IMR-90 (cell line): ENCODE measurements around the gene CD84. TPM values are rescaled to one million over a fixed set of nuclear protein-coding genes. Genes with fewer than 3 reads are reported as not detected.

ENCODE experiments used
- ATAC-seq: fragments of 200-7000 bp; cut with Tn5 transposase; 2 replicates; pipeline ENCODE4 v1.9.1; 2020; ENCODE audit warnings: low read depth, mild to moderate bottlenecking, moderate library complexity
- BruUV-seq: library from RNA; stranded (reverse); fragments of 400-500 nt; replicated peaks from 2 replicates; lab custom pipeline; 2021; lab: Mats Ljungman, UMichigan
- CTCF ChIA-PET: fragments of 300-600 bp; formaldehyde crosslinking; extraction: SDS; loops from one replicate; lab custom pipeline; 2021; ENCODE audit warnings: antibody characterized with exemption; lab: Yijun Ruan, JAX
- POLR2A ChIA-PET: fragments of 300-600 bp; sonication (Branson Sonifier 250); formaldehyde crosslinking; loops from one replicate; lab custom pipeline; 2022; ENCODE audit warnings: antibody characterized with exemption; ENCODE audit not compliant: unreplicated experiment; lab: Charles Lee
- DNase-seq: peaks from one replicate; pipeline ENCODE4 v3.0.0; 2013
- H2AFZ ChIP-seq: replicated peaks from 2 replicates; pipeline ENCODE3; 2013; ENCODE audit warnings: low read length, mild to moderate bottlenecking; ENCODE audit not compliant: poor library complexity
- H2AK5ac ChIP-seq: 2 replicates; pipeline ENCODE4 v1.6.1; 2013; ENCODE audit warnings: low read depth, low read length, inconsistent platforms
- H2AK9ac ChIP-seq: replicated peaks from 2 replicates; pipeline ENCODE3; 2013; ENCODE audit warnings: mild to moderate bottlenecking, low read depth, low read length, moderate library complexity; ENCODE audit not compliant: poor library complexity
- H2BK120ac ChIP-seq: 2 replicates; pipeline ENCODE4 v1.6.1; 2013; ENCODE audit warnings: low read depth, low read length, inconsistent platforms
- H2BK15ac ChIP-seq: 3 replicates; pipeline ENCODE4 v1.6.1; 2013; ENCODE audit warnings: low read depth, low read length, inconsistent platforms
- H2BK20ac ChIP-seq: 2 replicates; pipeline ENCODE4 v1.6.1; 2013; ENCODE audit warnings: low read depth, mild to moderate bottlenecking, inconsistent platforms, low read length, moderate library complexity
- H2BK5ac ChIP-seq: 2 replicates; pipeline ENCODE4 v1.6.1; 2013; ENCODE audit warnings: mild to moderate bottlenecking, low read depth, low read length, inconsistent platforms; ENCODE audit not compliant: poor library complexity, severe bottlenecking
- H3K14ac ChIP-seq: replicated peaks from 2 replicates; pipeline ENCODE4 v1.6.1; 2013; ENCODE audit warnings: low read depth, low read length, inconsistent platforms
- H3K18ac ChIP-seq: 2 replicates; pipeline ENCODE4 v1.6.1; 2013; ENCODE audit warnings: low read depth, low read length, control low read depth
- H3K23ac ChIP-seq: 2 replicates; pipeline ENCODE4 v1.6.1; 2013; ENCODE audit warnings: low read depth, low read length, inconsistent platforms
- H3K27ac ChIP-seq: 2 replicates; pipeline ENCODE4 v1.5.1; 2013; ENCODE audit warnings: mild to moderate bottlenecking, control low read depth, low read length; ENCODE audit not compliant: insufficient read depth
- H3K27me3 ChIP-seq: 2 replicates; pipeline ENCODE4 v1.6.1; 2013; ENCODE audit warnings: low read length; ENCODE audit not compliant: control insufficient read depth, insufficient read depth
- H3K36me3 ChIP-seq: 2 replicates; pipeline ENCODE4 v1.6.1; 2013; ENCODE audit warnings: low read length, mixed read lengths; ENCODE audit not compliant: control insufficient read depth, insufficient read depth
- H3K4ac ChIP-seq: 2 replicates; pipeline ENCODE4 v1.6.1; 2013; ENCODE audit warnings: low read depth, low read length, inconsistent platforms
- H3K4me1 ChIP-seq: 2 replicates; pipeline ENCODE4 v1.6.1; 2013; ENCODE audit warnings: low read length, mixed read lengths; ENCODE audit not compliant: control insufficient read depth, insufficient read depth
- H3K4me2 ChIP-seq: 2 replicates; pipeline ENCODE4 v1.6.1; 2013; ENCODE audit warnings: low read depth, mild to moderate bottlenecking, control low read depth, low read length, moderate library complexity
- H3K4me3 ChIP-seq: 2 replicates; pipeline ENCODE4 v1.5.1; 2013; ENCODE audit warnings: low read depth, mild to moderate bottlenecking, control low read depth, low read length, moderate library complexity; ENCODE audit not compliant: insufficient read depth
- H3K56ac ChIP-seq: 2 replicates; pipeline ENCODE4 v1.6.1; 2013; ENCODE audit warnings: low read length, inconsistent platforms; ENCODE audit not compliant: insufficient read depth; ENCODE audit errors: extremely low read depth
- H3K79me1 ChIP-seq, 2 experiments: 2 replicates each; pipeline ENCODE4 v1.6.1; 2013; ENCODE audit warnings: low read length in 2 of 2, inconsistent platforms in 1 of 2, low read depth in 1 of 2
- H3K9ac ChIP-seq: 2 replicates; pipeline ENCODE4 v1.6.1; 2013; ENCODE audit warnings: low read depth, low read length, control low read depth
- H3K9me1 ChIP-seq: 2 replicates; pipeline ENCODE4 v1.6.1; 2013; ENCODE audit warnings: low read length, inconsistent platforms; ENCODE audit not compliant: insufficient read depth
- H3K9me3 ChIP-seq: 2 replicates; pipeline ENCODE4 v1.6.1; 2013; ENCODE audit warnings: low read length; ENCODE audit not compliant: control insufficient read depth, insufficient read depth
- H4K20me1 ChIP-seq: 2 replicates; pipeline ENCODE4 v1.6.1; 2013; ENCODE audit warnings: low read length, inconsistent platforms; ENCODE audit not compliant: insufficient read depth
- H4K5ac ChIP-seq: 2 replicates; pipeline ENCODE4 v1.6.1; 2013; ENCODE audit warnings: mild to moderate bottlenecking, low read depth, low read length, control low read depth
- H4K8ac ChIP-seq, 2 experiments: 2 replicates each; pipeline ENCODE4 v1.6.1; 2013; ENCODE audit warnings: low read depth in 2 of 2, low read length in 2 of 2, control low read depth in 1 of 2, inconsistent platforms in 1 of 2
- H4K91ac ChIP-seq: 2 replicates; pipeline ENCODE4 v1.6.1; 2013; ENCODE audit warnings: low read depth, low read length, inconsistent platforms; ENCODE audit not compliant: insufficient read depth
- BHLHE40 ChIP-seq: fragments of 150-350 bp; IDR thresholded peaks from 2 replicates; pipeline ENCODE4 v1.6.1; 2016; ENCODE audit warnings: mild to moderate bottlenecking, low read depth, low read length
- CEBPB ChIP-seq: IDR thresholded peaks from 2 replicates; pipeline ENCODE4 v1.6.1; 2012; ENCODE audit warnings: low read depth, low read length, improper control_type of control experiment
- CHD1 ChIP-seq: IDR thresholded peaks from 2 replicates; pipeline ENCODE4 v1.6.1; 2012; ENCODE audit warnings: low read depth, low read length, improper control_type of control experiment
- CTCF ChIP-seq: conservative IDR thresholded peaks from 2 replicates; pipeline ENCODE4 v1.5.1; 2012; ENCODE audit warnings: mild to moderate bottlenecking, low read depth, low read length, improper control_type of control experiment
- FOS ChIP-seq: fragments of 150-350 bp; IDR thresholded peaks from 2 replicates; pipeline ENCODE4 v1.6.1; 2016; ENCODE audit warnings: low read depth, low read length
- MAFK ChIP-seq: IDR thresholded peaks from 2 replicates; pipeline ENCODE4 v1.6.1; 2012; ENCODE audit warnings: low read depth, low read length, improper control_type of control experiment
- MAZ ChIP-seq: IDR thresholded peaks from 2 replicates; pipeline ENCODE4 v1.6.1; 2012; ENCODE audit warnings: low read depth, mild to moderate bottlenecking, low read length, improper control_type of control experiment, moderate library complexity, borderline replicate concordance
- MXI1 ChIP-seq: IDR thresholded peaks from 2 replicates; pipeline ENCODE4 v1.6.1; 2012; ENCODE audit warnings: low read depth, mild to moderate bottlenecking, low read length, moderate library complexity, borderline replicate concordance
- NFE2L2 ChIP-seq: fragments of 150-350 bp; IDR thresholded peaks from 2 replicates; pipeline ENCODE4 v1.6.1; 2016; ENCODE audit warnings: low read depth, mild to moderate bottlenecking, low read length
- POLR2A ChIP-seq: IDR thresholded peaks from 2 replicates; pipeline ENCODE4 v1.6.1; 2012; ENCODE audit warnings: mild to moderate bottlenecking, low read depth, low read length
- RAD21 ChIP-seq: IDR thresholded peaks from 2 replicates; pipeline ENCODE4 v1.6.1; 2012; ENCODE audit warnings: low read length, improper control_type of control experiment
- RCOR1 ChIP-seq: IDR thresholded peaks from 2 replicates; pipeline ENCODE4 v1.6.1; 2012; ENCODE audit warnings: mild to moderate bottlenecking, low read length, improper control_type of control experiment; ENCODE audit not compliant: insufficient replicate concordance
- RFX5 ChIP-seq: IDR thresholded peaks from 2 replicates; pipeline ENCODE4 v1.8.0; 2012; ENCODE audit warnings: low read depth, mild to moderate bottlenecking, low read length, moderate library complexity
- SMC3 ChIP-seq: fragments of 150-350 bp; IDR thresholded peaks from 2 replicates; pipeline ENCODE4 v1.6.1; 2016; ENCODE audit warnings: low read depth, mild to moderate bottlenecking, antibody characterized with exemption, low read length, moderate library complexity
- WGBS, 2 experiments: methylation state at CpG; one replicate each; pipeline versions ENCODE4 v1.1.5 to v1.1.7; 2013; ENCODE audit warnings: missing lambda C conversion rate in 2 of 2; ENCODE audit not compliant: insufficient read length in 1 of 2; ENCODE audit errors: extremely low coverage in 2 of 2; 5-methylcytosine and 5-hydroxymethylcytosine counted together
- dilution Hi-C: fragments of 300-500 bp; cut with HindIII; formaldehyde crosslinking; loops from one replicate; pipeline ENCODE4 v1.14.3; 2018; ENCODE audit warnings: low sequenced_read_pairs; ENCODE audit not compliant: unreplicated experiment
- in situ Hi-C: fragments of 300-500 bp; cut with MboI; formaldehyde crosslinking; loops from 3 replicates; pipeline ENCODE4 v1.14.3; 2019; ENCODE audit warnings: low sequenced_read_pairs, inconsistent platforms, mixed read lengths
- intact Hi-C: fragments of 100-400 bp; cut with micrococcal nuclease; formaldehyde crosslinking; loops from 2 replicates; pipeline ENCODE4 v1.10.0; 2022
- polyA plus RNA-seq, 3 experiments: library from polyadenylated mRNA; depleted of rRNA; stranded (reverse); fragments of >200 nt; gene quantifications; 2 replicates each; pipeline ENCODE4 v1.2.3, GENCODE V29; 2012; ENCODE audit warnings: low replicate concordance in 1 of 3
- total RNA-seq: library from RNA; depleted of rRNA; stranded (reverse); fragments of >200 nt; gene quantifications from 2 replicates; pipeline ENCODE4 v1.2.3, GENCODE V29; 2012
- TF ChIP-seq, protein P1 (sequence below): fragments of 150-350 bp; IDR thresholded peaks from 2 replicates; pipeline ENCODE4 v1.6.1; 2016; ENCODE audit warnings: low read depth, mild to moderate bottlenecking, low read length, moderate library complexity, borderline replicate concordance
- TF ChIP-seq, protein P2 (sequence below): fragments of 150-350 bp; IDR thresholded peaks from 2 replicates; pipeline ENCODE4 v1.6.1; 2017; ENCODE audit warnings: mild to moderate bottlenecking, antibody characterized with exemption, low read length, low read depth

CD84 gene
- total and polyA plus RNA-seq, 2 of the 4 experiments (the other 2 are of a cell fraction), result not detected

DNA sequence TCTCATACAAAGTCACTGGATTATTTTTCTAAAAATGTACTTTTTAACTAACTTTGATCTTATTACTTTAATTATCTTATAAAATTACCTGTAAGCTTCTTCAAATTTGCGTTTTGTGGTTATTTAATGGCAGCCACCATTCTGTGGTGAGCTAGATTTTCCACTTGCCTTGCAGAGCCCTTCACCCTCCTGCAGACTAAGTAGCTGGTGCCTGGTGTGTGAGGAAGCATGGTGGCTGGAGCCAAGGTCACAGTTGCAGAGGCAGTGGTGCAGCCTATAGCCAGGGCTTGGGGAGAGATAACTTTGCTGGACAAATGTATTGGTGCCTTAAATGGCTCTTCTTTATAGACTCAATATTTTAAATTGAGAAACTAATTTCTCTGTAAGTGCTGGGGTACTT, 11.2 kb upstream of the CD84 start:
- ChIA-PET CTCF (no interaction called here), POLR2A (no interaction called here)
- no peak overlapping the region for H3K23ac ChIP-seq
- ATAC-seq (no peak), DNase-seq (no peak)
- no peak overlapping the region for H2AFZ ChIP-seq
- no peak overlapping the region for H3K4me2 ChIP-seq
- no peak overlapping the region for H2BK120ac ChIP-seq
- H3K9ac ChIP-seq, result no peak overlapping the region
- no peak overlapping the region for H4K5ac ChIP-seq
- intact Hi-C loops, result no loop called here
- H4K8ac ChIP-seq, result no peak overlapping the region
- H2BK20ac ChIP-seq, result no peak overlapping the region
- no peak overlapping the region for H2BK5ac ChIP-seq
- H2BK15ac ChIP-seq, result no peak overlapping the region
- in situ Hi-C loops, result no loop called here
- H3K4me3 ChIP-seq, result no peak overlapping the region
- no peaks in the 10 kb centered on the region for H3K9me3 ChIP-seq
- TF ChIP-seq RCOR1 (no peak), RAD21 (no peak), MAZ (no peak), FOS (no peak), CTCF (no peak), POLR2A (no peak), SMC3 (no peak), BHLHE40 (no peak), MXI1 (no peak), NFE2L2 (no peak), CEBPB (no peak), RFX5 (no peak), CHD1 (no peak), MAFK (no peak)
- TF ChIP-seq, protein P1, sequence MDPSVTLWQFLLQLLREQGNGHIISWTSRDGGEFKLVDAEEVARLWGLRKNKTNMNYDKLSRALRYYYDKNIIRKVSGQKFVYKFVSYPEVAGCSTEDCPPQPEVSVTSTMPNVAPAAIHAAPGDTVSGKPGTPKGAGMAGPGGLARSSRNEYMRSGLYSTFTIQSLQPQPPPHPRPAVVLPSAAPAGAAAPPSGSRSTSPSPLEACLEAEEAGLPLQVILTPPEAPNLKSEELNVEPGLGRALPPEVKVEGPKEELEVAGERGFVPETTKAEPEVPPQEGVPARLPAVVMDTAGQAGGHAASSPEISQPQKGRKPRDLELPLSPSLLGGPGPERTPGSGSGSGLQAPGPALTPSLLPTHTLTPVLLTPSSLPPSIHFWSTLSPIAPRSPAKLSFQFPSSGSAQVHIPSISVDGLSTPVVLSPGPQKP, result no peak
- TF ChIP-seq, protein P2, sequence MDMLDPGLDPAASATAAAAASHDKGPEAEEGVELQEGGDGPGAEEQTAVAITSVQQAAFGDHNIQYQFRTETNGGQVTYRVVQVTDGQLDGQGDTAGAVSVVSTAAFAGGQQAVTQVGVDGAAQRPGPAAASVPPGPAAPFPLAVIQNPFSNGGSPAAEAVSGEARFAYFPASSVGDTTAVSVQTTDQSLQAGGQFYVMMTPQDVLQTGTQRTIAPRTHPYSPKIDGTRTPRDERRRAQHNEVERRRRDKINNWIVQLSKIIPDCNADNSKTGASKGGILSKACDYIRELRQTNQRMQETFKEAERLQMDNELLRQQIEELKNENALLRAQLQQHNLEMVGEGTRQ, result no peak
- no peaks in the 10 kb centered on the region for H3K36me3 ChIP-seq
- no peak overlapping the region for H3K56ac ChIP-seq
- no peak overlapping the region for H3K4ac ChIP-seq
- H3K79me1 ChIP-seq, result no peaks in the 10 kb centered on the region
- no peak overlapping the region for H3K18ac ChIP-seq
- no TSS peak for BruUV-seq
- H3K27me3 ChIP-seq, result no peaks in the 10 kb centered on the region
- no peaks in the 10 kb centered on the region for H3K4me1 ChIP-seq
- no peak overlapping the region for H4K91ac ChIP-seq
- H3K9me1 ChIP-seq, result no peaks in the 10 kb centered on the region
- H3K27ac ChIP-seq, result no peak overlapping the region
- H2AK5ac ChIP-seq, result no peak overlapping the region
- dilution Hi-C loops, result no loop called here
- no peaks in the 10 kb centered on the region for H4K20me1 ChIP-seq
- no peak overlapping the region for H3K14ac ChIP-seq
- no CpG with 5 or more reads among the region's 1 CpG for WGBS, 2 experiments
- H2AK9ac ChIP-seq, result no peak overlapping the region
